GM18517 (cell line): Measurements from ENCODE around the gene TIGD2.

ENCODE experiments used
- ATAC-seq: cut with Tn5 transposase; IDR thresholded peaks from one replicate; pipeline ENCODE4 v1.9.1; 2021; ENCODE audit warnings: mild to moderate bottlenecking, moderate library complexity; ENCODE audit not compliant: unreplicated experiment

TIGD2 gene

DNA sequence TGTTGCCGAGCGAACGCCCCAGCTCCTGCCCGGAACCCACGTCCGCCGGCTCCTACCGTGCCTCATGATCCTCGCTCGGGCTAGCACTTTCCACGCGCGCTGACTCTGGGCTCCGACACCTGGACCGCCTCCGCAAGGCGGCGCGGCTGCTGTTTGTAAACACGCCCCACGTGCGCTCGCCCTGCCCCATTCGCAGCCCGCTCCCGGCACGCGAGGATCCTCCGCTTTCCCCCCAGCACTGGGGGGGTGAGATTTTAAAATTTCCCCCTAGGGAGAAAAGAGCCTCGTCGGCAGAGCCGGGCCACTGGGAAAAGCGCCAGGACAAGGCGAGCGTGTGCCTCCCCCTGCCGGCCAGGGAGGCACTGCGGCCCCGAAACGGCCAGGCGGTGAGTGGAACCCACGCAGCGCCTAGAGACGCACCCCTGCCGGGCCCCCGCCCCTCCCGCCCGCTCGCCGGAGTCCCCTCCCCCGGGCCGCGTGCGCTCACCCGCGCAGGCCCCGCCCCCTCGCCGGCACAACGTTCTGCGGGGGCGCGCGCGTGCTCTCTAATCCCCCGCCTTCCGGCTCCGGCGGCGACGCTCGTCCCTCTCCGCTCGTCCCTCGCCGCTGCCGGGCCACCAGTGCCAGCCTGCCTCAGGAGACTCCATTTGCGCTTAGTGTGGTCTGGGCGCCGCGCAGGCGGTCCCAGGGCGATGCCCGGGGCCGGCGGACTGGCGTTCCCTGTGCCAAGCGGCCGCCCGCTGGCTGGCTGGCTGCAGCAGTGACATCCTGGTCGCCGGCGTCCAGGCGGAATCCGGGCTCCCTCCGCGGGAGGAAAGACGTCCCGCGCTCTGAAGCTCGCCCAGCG, at the start of gene TIGD2:
TSS of gene TIGD2 (plus strand) at position 548 of the 847 bp plus-strand sequence. CDS start 1,442 bp downstream, outside the sequence.
- peak; percentile 84 for ATAC-seq

DNA sequence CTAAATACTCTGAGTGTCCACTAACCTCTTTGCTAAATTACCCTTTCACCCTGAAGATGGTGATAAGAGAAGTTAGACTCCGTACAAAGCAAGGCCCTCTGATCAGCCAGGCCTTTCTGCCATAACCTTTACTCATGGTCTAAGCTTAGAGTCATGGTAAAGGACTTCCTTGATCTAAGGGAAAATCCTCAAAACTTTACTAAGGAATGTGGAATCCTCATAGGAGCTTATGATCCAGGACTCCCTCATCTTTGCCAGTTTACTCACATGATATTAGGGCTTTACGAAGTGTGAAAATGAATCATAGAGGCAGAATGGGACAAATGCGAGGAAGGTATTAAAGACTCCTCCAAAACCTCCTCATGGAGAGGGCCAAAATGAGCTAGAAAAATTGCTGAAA, 46.5 kb upstream of the TIGD2 start:
- no peak for ATAC-seq

DNA sequence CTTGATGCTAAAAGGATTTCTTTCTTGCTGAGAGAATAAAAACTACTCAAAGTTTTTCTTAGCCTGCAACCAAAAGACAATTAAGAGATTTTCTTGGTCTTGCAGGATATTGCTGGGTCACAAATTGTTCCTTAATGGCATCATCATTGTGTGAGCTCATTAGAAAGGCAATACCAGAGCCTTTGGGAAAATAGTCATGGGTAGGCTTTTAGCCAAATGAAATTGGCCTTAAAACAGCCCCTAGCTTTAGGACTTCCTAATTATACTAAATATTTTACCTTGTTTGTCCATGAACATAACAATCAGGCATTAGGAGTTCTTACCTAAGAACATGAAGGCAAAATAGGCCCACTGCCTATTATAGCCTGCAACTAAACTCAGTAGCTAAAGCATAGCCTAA, 43.9 kb upstream of the TIGD2 start:
- no peak for ATAC-seq

DNA sequence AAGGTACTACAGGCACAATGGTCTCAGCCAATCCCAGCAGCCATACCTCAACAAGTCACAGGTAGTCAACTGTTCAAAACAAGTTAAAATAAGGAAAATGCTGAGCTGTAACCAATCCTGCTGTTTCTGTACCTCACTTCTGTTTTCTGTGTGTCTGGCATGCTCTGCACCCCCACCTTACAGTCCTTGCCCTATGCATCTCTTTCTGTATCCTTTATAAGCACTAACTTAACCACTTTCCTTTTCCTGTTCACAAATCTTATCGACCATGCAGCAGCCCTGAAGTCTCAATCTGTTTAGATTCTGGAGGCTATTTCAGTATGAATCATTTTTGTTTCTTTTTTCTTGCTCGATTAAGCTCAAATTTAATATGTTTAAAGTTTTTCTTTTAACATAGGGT, 41.9 kb upstream of the TIGD2 start:
- ATAC-seq: peak; percentile 74

DNA sequence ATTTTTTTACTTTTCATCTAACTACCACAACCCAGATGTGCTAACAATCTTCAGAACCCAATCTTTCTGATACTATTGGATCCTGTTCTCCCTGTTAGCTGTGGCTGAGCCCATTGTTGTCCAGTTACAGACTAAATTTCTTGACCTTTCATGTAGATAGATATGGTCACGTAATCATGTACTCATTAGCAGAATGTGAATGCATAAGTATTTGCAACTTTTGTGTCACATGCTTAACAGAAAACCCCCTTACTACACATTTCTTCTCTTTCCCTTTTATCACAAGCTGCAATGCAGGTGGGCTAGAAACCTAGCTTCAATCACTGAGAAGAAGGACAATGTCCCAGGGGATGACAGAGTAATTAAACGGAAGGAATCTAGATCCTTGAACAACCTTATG, 41.3 kb upstream of the TIGD2 start:
- ATAC-seq: peak; percentile 44

DNA sequence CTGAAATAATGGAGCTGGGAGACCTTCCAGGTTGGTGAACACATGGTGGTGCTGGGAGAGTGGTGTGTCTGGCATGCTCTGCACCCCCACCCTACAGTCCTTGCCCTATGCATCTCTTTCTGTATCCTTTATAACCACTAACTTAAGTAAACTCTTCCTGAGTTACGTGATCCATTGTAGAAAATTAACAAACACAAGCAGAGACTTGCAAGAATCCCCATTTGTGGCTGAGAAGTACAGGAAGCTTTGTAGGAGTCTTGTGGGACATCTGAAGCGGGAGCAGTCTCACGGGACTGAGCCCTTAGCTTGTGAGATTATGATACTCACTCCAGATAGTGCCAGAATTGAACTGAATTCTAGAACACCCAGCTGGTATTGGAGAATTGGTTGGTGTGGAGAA, 40.0 kb upstream of the TIGD2 start:
- ATAC-seq: no peak

DNA sequence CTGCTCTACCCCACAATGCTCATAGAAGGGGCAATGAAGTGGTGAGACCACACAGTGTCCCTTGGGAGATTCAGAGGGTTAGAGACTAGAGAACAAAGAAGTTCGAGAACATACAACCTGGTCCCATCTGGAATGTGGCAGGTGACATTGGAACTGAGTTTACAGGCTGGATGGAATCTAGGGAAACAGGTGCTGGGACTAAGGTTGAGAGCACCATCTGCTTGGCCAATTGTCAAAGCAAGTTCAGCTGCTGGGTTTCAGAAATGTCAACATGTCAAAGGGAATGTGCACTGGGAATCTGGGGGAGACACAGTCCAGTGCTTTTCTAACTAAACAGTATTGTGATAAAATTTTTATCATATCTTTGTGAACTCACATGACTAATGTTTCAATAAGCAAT, 38.4 kb upstream of the TIGD2 start:
- ATAC-seq: no peak

DNA sequence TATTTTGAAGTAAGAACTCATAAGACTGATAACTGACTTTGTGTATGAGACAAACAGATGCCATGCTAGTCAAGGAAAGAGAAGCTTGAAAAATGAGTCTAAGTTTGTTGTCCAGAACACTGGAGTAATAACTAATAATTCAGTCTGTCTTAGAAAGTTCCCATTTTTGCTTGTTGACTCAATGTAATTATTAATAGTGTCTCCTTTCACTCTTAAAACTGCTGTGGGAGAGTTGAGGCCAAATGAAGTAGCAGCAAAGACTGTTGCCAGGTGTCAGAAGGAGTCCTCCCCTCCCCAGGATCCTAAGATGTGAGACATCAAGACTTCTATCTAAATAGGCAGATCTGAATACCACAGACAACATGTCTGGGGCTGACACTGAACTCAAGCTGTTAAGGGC, 33.6 kb upstream of the TIGD2 start:
- no peak for ATAC-seq

DNA sequence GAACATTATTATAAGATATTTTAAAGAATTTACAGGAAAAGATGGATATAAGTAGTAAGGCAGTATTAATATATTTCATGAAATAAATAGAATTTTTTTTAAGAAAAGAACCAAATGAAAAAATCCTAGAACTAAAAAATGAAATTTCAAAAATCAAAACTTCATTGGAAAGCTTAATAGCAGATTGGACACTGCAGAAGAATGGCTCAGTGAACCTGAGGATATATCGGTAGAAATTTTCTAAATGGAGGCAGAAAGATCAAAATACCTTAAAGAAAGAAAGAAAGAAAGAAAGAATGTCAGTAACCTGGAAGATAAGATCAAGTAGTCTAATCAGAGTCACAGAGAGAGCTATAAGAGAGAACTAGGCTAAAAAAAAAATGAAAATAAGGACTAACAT, 33.0 kb upstream of the TIGD2 start:
- ATAC-seq: no peak

DNA sequence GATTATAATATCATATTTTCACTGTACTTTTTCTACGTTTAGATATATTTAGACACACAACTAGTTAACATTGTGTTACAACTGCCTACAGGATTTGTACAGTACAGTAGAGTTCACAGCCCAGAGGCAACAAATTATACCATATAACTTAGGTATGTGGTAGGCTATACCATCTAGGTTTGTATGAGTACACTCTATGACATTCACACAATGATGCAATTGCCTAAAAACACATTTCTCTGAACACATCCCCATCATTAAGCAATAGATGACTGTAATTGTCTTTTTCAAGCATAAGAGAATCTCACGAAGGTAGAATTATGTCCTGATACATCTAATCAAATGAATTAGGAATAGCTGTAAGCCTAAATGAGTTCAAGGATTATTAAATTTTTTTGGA, 12.3 kb upstream of the TIGD2 start:
- ATAC-seq: no peak

DNA sequence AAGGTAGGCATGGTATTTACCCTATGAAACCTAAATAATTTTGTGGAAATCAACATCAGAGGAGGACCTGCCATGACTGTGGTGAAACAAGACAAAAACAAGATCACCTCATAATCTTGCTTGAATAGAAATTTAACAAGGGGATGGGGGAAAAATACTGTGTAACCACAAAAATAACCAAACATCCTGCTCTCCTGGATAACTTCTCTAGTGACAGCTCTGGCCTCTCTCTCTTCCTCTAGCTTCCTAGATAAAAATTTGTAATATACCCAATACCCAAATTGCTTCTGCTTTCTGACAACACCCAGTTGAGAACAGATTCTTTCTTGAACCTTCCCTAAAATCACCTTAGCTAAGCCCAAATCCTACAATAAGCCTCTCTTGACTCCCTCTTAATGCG, 11.9 kb upstream of the TIGD2 start:
- ATAC-seq: no peak

DNA sequence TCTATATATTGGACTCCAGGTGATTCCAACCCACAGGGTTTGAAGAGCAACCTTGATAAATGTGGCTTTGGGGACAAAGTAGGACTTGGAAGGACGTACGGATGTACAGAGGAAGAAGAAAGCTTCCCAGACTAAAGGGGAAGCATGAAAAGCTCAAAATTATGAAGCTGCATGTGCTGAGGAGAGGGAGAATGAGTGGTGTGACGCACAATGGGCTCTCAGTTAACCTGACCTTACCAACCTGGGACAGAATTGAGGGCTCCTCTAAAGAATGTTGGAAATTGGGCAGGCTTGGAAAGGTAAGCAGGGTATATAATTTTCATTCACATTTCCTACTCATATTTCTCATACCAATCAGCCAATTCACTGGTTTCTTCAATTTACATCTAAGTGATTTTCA, 10.5 kb upstream of the TIGD2 start:
- ATAC-seq: no peak

DNA sequence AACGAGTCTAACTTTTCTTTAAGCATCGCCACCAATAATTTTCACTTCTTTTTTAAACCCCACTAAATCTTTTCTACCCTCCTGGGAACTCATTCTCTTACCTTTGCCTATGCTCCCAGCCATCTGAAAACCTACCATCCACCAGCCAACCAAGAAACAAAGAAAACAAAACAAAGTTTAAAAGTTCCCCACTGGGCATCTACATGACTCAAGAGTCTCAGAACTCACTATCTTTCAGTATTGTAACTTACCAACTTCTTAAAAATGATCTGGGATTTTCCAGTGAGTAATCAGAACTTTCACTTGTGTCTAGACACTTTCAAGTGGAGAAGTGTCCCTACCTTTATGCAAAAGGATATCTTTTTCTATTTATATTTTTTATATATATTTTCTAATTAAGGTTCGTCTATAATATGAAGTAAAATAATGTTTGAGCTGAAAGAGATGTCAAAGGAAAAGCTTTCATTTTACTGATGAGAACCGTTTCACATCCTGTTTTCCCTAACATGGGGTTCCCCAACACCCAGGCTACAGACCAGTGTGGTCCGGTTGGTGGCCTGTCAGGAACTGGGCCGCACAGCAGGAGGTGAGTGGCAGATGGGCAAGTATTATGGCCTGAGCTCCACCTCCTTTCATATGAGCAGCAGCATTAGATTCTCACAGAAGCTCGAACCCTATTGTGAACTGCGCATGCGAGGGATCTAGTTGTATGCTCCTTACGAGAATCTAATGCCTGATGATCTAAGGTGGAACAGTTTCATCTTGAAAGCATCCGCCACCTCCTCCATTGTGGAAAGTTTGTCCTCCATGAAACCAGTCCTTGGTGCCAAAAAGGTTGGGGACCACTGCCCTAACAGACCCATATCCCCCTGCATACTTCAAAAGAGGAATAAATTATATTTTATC, 9.8 kb upstream of the TIGD2 start:
- ATAC-seq: peak; percentile 85

DNA sequence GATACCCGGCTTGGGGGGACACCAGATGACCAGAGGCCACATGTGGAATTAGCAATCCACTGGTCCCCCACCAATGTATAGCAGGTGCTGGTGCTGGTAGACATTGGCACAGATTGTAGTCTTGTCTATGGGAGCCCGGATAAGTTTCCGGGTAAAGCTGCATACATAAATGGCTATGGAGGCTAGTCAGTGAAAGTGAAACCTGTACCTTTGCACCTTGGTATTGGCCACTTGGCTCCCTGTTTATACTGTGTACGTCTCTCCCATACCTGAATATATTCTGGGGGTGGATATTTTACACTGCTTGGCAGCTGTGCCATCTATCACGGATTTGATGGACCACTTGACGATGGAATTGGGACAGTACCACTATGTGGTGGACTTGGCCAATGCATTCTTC, 5.6 kb upstream of the TIGD2 start:
- no peak for ATAC-seq

DNA sequence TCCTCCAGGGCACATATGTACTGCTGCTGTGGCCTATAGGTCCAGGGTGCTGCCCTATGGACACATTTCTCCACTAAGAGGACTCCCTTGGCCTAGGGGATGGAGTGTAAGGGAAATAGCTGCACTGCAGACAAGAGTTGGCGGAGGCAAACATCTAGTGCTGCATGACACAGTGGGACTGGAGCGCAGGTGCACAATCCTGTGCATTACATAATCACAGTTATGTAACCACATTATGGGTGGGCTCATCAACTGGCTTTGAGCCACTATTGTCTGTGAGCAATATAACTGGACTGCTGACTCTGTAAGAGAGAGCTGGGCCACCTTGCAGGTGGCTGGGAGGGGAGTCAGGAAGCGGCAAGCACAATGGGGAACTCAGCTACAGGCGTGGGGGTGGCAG, 3.2 kb upstream of the TIGD2 start:
- no peak for ATAC-seq

DNA sequence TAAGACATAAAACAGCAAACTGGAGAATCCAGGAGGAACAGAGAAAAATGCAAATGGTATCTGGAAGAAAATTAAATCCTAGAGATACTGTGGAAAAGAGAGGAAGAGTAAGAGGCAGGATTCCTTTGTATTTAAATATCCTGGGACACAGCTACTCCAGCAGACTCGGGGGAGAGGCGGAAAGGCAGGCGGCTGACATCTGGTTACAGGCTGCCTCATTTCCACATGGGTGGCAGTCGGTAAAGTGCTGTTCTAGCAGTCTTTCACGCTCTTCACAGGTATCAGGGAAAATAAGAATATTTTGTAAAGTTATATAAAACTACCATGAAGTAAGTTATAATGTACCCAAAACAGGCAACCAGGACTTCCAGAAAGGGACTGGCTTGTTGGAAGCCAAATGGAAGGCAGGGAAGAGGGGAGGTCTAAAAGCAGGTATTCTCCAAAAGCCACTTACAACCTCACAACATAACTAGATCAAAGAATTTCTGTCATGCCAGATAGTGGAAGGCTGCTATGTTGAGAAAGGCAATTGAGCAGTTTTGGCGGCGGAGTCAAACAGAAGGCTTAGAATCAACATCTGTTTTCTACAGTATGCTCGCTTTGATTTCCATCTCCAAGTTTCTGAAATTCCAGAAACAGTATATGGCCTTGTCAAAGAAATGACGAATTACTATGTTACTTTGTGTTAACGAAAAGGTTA, 1.3 kb upstream of the TIGD2 start:
- ATAC-seq: no peak

DNA sequence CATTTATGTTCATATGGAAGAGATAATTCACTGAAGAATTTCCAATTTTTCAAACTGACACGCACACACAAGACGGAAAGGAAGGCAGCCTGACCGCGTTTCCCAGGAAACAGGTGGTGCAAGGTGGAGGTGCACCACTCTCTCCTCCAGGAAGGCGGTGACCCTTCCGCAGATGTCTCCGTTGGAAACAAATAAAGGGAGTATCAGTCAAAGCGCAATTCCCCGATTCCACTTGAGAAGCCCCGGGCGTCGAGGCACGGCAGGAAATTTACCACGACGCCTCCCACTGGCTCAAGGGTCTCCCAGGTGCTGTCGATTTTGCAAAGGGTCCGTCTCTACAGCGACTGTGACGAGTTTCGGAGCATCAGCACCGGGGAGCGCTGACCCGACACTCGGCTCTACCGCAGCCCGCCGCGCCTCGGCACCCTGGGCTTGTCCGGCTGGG, 770 bp upstream of the TIGD2 start:
- ATAC-seq: no peak

DNA sequence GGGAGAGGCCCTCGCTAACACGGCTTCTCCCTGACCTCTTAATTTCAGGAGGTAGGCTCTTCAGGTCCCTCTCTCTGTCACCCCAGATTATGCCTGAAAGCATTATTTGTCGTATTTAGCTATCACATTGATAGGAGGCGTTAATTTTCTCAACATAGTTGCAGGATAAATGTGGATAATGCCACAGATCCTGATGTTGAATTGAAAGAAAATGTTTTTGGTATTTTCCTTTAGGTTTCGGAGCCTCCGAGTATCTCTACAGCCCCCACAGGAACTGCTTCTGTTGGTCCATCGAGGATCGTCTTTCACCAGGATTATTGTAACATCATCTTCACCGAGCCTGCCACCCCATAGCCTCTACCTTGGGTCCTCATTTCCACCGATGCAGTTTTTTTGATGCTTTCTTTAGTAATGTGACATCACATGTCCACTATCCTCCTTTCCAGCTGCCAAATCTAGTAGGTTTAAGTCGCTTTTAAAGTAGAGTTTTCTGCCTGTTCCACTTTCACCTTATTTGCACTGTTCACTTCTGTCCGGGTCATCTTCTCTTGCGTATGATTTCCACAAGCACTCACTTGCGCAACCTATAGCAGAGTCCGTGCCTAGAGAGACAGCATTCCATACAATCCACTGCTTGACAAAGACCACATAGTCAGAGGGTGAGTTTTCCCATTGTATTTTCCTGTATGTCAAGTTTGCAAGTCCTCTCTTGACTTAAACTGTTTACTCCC, 665 bp downstream of the TIGD2 start:
- ATAC-seq: no peak

DNA sequence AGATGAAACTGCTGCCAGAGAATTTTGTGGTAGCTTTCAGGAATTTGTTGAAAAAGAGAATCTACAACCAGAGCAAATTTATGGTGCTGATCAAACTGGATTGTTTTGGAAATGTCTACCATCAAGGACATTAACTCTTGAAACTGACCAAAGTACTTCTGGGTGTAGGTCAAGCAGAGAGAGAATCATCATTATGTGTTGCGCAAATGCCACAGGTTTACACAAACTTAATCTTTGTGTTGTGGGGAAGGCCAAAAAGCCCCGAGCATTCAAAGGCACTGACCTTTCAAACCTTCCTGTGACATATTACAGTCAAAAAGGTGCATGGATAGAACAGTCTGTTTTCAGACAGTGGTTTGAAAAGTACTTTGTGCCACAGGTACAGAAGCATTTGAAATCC, 2.1 kb downstream of the TIGD2 start:
- no peak for ATAC-seq

DNA sequence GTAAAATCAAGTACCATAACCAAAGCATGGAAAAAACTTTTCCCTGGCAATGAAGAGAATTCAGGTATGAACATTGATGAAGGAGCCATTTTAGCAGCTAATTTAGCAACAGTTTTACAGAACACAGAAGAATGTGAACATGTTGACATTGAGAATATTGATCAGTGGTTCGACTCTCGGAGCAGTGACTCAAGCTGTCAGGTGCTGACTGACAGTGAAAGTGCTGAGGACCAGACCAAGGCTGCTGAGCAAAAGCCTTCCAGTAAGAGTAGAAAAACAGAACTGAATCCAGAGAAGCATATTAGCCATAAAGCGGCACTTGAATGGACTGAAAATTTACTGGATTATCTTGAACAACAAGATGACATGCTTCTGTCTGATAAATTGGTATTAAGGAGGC, 2.8 kb downstream of the TIGD2 start:
- peak; percentile 34 for ATAC-seq

DNA sequence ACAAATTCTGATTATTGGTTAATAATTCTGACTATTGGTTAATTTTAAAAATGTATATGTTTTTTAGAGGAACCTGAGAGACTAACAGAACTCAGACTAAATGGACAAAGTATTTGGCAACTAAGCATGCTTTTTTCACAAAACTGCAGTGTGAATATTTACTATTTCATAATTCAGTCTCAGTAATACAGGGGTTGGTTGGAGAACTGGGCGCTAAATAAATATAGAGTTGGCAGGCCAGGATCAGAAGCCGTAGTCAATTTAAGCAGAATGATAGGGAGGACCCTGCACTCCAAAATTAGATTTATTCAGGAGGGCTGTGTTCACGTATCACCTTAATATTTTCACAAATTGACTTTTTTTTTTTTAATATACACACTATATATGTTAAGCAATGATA, 5.8 kb downstream of the TIGD2 start:
- ATAC-seq: no peak
